Stimulated activated CD4-positive, alpha-beta T cell treated with anti-CD3 and anti-CD28 coated beads, Interleukin-4, amount 100 ng/mL, for 24 hours (primary cell): ENCODE measurements around the gene DSP.

Source experiments
- DNase-seq: peaks from one replicate; pipeline ENCODE4 v3.0.0-alpha.2; 2020

The DSP gene

DNA sequence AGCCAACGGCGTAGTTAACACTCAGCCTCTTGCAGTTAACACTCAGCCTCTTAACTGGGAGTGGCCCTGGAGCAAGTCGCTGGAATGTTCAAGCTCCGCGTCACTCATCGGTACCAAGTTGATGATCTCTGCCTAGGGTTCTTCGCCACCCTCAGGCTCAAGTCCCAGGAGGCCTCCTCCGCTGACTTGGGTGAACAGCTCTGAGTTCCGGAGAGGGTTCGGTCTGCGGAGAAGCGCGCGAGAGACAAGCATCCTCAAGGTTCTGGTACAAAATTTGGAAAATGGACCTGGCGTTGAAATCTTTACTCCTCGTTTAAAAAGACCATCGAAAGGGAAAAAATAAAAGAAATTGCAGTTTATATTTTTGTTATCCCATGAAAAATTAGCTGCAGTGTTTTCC is 876 bp upstream of the DSP start:
- no peak for DNase-seq

GRCh38 chr6:7542065-7542873 is 798 bp downstream of the DSP start:
- no peak for DNase-seq

GRCh38 chr6:7542874-7543624 is 1.6 kb downstream of the DSP start:
- DNase-seq = no peak

DNA sequence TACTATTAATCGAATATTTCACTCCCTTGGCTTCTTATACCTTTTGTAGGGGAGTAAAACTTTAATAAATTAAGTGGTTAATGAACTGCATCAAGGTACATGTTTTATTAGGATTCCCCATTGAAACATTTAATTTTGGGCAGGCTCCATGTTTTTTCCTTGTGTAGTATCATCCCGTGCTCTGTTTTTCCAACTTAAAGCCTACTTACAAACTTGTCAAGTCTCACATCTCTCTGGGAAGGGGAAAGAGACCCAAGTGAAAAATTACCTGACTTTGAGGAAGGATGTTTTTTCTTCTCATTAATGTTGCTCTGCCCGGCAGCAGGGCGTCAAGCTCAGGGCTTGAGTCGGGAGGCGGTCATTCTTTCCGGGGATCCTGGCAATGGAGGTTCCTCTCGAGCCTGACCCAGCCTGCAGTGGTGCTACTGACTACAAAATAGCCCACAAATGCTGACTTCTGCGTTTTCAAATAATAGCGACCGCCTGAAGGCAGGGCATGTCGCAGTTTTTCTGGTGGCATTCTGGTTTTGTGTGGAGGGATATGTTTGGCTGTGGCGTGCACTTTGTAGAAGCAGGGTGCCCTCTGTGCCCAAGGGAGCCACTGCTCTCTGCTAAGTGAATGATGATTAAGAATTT is 2.4 kb downstream of the DSP start:
- no peak for DNase-seq

DNA sequence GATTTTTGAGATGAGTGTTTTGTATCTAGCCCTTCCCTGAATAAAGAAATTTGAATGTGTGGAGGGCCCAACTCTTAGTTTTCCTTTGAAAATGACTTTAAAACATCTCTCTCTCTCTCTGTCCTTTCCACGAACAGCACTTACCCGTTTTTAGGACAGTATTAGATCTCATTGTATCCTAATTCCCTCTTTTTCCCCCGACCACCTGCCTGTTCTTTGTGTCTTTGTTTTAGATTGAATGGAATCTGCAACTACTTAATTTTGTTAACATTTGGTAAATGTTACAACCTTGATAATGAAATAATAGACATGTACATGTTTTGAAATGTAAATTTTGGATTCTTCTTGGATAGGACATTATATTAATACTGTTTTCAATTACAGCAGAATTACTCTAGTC is 3.1 kb downstream of the DSP start:
- DNase-seq = no peak

DNA sequence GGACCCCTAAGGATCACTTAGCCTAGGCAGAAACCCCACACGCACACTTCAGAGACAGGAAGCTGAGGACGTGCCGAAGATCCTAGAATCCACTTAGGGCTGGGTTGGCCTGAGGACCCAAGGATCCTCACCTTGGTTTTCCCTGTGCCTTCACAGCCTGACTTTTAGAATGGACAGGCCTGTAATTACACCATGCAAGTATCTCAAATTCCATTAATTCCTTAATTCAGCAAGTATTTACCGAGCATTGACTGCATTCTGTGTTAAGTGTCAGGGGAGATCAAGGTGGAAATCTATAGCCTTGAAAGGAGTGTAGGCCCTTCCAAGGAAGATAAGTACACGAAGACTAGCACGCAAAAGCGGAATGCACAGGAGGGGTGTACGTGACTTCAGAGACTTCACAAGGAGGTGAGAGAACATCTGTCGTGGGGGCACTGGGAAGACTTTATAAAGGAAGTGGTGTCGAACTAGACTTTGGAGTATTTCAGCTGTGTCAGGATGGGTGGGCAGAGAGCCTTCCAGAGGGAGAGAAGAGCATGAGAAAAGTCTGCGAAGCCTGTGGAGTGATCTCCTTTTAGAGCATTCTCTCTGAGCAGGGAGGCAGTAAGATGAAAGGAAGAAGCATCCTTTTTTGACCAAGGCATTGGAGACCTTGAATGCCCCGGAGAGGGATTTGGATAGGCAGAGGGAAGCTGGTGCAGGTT is 4.0 kb downstream of the DSP start:
- DNase-seq = no peak

GRCh38 chr6:7546020-7546369 is 4.5 kb downstream of the DSP start:
- no peak for DNase-seq

- DNase-seq = no peak
Measured at GRCh38 chr6:7546383-7546782, 4.9 kb downstream of the DSP start.

DNA sequence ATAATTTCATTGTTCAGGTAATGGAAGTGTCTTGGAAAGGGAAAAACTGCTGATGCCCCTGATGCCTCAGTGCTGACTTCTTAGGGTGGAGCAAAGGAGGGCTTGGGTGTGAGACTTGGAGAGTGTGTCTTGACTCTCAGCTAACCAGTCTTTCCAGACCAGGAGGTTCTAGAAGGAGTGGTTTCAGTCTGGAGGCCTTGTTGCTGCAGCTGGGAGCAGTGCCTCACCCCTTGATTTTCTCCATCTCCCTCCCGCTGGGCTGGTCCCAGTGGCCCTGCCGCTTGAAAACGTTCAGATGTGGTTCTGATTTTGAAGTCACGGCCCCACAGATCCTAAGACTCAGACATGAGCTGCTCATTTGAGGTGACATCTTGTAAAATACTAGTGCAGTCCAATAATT is 5.4 kb downstream of the DSP start:
- DNase-seq = no peak

DNA sequence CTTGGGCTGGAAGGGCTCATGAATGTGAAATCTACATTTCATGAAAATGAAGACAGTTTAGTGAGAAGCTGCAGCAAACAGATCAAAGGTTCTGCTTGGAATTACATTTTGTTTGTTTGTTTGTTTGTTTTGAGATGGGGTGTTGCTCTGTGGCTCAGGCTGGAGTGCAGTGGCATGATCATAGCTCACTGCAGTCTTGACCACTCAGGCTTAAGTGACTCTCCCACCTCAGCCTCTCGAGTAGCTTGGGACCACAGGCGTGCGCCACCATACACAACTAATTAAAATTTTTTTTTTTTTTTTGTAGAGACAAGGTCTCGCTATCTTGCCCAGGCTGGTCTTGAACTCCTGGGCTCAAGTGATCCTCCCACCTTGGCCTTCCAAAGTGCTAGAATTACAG is 5.8 kb downstream of the DSP start:
- DNase-seq = no peak

DNA sequence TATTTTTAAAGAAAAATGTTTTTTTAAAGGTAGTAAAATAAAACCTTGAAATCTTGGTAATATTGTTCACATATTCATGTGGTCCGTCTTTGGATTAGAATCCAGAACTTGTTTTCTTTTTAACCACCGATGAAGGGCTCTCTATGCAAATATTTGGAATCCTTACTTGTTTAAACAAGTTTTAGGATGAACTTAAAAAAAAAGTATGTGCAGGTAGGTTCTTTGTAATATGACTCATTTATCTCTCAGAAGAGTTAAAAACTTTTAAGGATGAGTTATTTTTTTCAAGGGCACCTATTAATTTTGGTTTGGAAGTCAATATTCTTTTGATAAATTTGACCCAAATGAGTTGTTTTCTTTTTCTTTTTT is 8.9 kb downstream of the DSP start:
- DNase-seq = no peak

- no peak for DNase-seq
Measured at GRCh38 chr6:7554533-7555275, 13.2 kb downstream of the DSP start.

GRCh38 chr6:7555671-7556070 is 14.2 kb downstream of the DSP start:
- no peak for DNase-seq

- DNase-seq = no peak
Measured at GRCh38 chr6:7556394-7557106, 15.1 kb downstream of the DSP start.

DNA sequence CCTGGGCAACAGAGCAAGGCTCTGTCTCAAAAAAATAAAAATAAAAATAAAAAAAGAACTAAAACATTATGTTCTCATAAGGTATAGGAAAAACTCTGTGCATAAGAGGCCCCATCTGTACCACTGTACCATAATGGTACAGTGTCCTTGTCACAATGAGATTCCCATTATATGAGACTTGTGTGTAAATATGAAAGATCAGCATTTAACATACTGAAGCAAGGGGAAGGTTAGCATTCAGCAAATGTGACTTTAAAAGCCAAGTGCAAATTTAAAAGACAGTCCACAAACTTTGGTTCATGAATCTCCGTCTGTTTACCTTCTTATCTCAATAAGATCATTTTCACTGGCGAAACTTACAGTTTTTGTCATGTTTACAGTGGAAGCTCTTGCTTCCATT is 16.2 kb downstream of the DSP start:
- no peak for DNase-seq

GRCh38 chr6:7558781-7559180 is 17.3 kb downstream of the DSP start:
- DNase-seq = no peak

DNA sequence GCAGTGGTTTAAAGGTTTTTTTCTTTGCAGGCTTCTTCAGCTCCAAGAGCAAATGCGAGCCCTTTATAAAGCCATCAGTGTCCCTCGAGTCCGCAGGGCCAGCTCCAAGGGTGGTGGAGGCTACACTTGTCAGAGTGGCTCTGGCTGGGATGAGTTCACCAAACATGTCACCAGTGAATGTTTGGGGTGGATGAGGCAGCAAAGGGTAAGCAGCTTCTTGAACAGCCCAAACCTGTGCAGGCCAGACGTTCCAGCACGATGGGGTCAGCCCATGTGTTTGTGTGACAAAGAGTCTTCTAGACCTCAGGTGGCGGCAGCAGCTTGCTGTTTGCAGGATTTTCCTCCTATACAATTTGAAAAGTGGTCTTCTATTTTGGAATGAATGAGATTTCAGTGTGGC is 17.7 kb downstream of the DSP start:
- DNase-seq = no peak

DNA sequence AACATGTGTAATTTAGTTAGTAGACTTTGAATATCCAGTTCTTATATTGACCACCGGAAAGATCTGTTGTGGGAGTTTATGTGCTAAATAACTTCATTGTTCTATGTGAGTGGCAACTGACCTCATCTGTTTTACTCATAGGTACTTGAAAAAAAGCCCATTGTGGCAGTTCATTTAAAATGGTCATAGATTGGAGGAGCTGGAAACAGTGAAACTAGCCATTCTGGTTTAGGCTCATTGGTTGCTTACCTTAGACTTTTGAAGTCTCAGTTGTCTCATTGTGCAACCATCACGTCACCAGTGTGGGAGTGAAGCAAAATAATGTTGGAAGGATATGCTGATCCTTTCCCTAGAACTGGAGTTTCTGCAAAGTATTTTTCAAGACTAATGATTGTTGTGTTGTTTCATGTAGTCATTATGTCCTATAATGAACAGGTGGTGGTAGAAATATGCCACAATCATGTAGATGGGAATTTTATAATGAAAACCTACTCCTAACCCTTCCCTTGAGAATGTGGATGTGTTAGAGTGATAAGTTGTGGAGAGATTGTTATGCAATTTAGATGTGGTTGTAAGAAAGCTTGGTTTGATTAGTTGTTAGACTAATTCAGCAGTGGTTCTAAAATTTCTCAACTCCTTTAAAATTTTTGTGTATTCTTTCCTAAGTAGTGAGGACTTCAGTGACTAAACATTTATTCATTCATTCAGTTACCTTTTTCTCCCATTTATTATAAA is 18.3 kb downstream of the DSP start:
- DNase-seq = no peak

GRCh38 chr6:7561153-7561964 is 19.9 kb downstream of the DSP start:
- no peak for DNase-seq

- no peak for DNase-seq
Measured at GRCh38 chr6:7562769-7563168, 21.3 kb downstream of the DSP start.

GRCh38 chr6:7566107-7566506 is 24.6 kb downstream of the DSP start:
- no peak for DNase-seq
